A549 (cell line): Measurements from ENCODE around the gene CPSF2.

Experiments
- EP300 ChIP-seq, 2 experiments: fragments of >200 bp; sonication (Bioruptor Twin); formaldehyde crosslinking; IDR thresholded peaks; 2 replicates in 1 of 2; 3 replicates in 1 of 2; pipeline ENCODE4 v1.6.1; 2016 to 2017
- FOSL2 ChIP-seq, 2 experiments: fragments of 450-650 bp in 1 of 2; fragments of >200 bp in 1 of 2; sonication (Bioruptor Twin) in 1 of 2; formaldehyde crosslinking; IDR thresholded peaks; 2 replicates each; pipeline versions ENCODE4 v1.5.0 to v1.6.1; 2016 to 2020; ENCODE audit warnings: mild to moderate bottlenecking in 1 of 2, moderate library complexity in 1 of 2
- HOXA7 ChIP-seq: fragments of 250-450 bp; sonication (Bioruptor Pico); IDR thresholded peaks from 2 replicates; pipeline ENCODE4 v1.5.0; 2020; ENCODE audit warnings: mild to moderate bottlenecking, moderate library complexity
- JUN ChIP-seq, 2 experiments: fragments of >200 bp; sonication (Bioruptor Twin); formaldehyde crosslinking; IDR thresholded peaks; 2 replicates in 1 of 2; 3 replicates in 1 of 2; pipeline ENCODE4 v1.6.1; 2016 to 2017
- KDM5A ChIP-seq: fragments of 200-600 bp; sonication (generic); IDR thresholded peaks from 2 replicates; pipeline ENCODE4 v1.6.1; 2016; ENCODE audit warnings: antibody characterized with exemption, mild to moderate bottlenecking
- NFE2L2 ChIP-seq: fragments of 150-350 bp; conservative IDR thresholded peaks from 2 replicates; pipeline ENCODE4 v1.6.1; 2014; ENCODE audit warnings: low read length
- POLR2A ChIP-seq: IDR thresholded peaks from 2 replicates; pipeline ENCODE4 v1.6.1; 2012; ENCODE audit warnings: mild to moderate bottlenecking, low read length
- POLR2AphosphoS2 ChIP-seq: conservative IDR thresholded peaks from 2 replicates; pipeline ENCODE4 v1.6.1; 2012; ENCODE audit warnings: low read length, improper control_type of control experiment, inconsistent platforms
- RAD21 ChIP-seq, 2 experiments: fragments of >200 bp in 1 of 2; sonication (Bioruptor Twin) in 1 of 2; formaldehyde crosslinking in 1 of 2; IDR thresholded peaks in 1 of 2; conservative IDR thresholded peaks in 1 of 2; 2 replicates in 1 of 2; 3 replicates in 1 of 2; pipeline ENCODE4 v1.6.1; 2012 to 2018; ENCODE audit warnings: inconsistent platforms in 1 of 2
- RFX5 ChIP-seq: fragments of 450-650 bp; IDR thresholded peaks from 2 replicates; pipeline ENCODE4 v1.7.1; 2014; ENCODE audit warnings: antibody characterized with exemption, mild to moderate bottlenecking, moderate library complexity
- RNF2 ChIP-seq: fragments of 200-600 bp; sonication (generic); IDR thresholded peaks from 2 replicates; pipeline ENCODE4 v1.6.1; 2016; ENCODE audit warnings: low read depth, mild to moderate bottlenecking, antibody characterized with exemption, moderate library complexity, borderline replicate concordance
- ZFP36 ChIP-seq: fragments of 450-650 bp; IDR thresholded peaks from 2 replicates; pipeline ENCODE4 v1.6.1; 2014; ENCODE audit warnings: borderline replicate concordance; ENCODE audit not compliant: partially characterized antibody
- TF ChIP-seq, protein P1 (sequence below): fragments of >200 bp; sonication (Bioruptor Twin); formaldehyde crosslinking; IDR thresholded peaks from 3 replicates; pipeline ENCODE4 v1.5.1; 2016
- TF ChIP-seq, protein P2 (sequence below): fragments of 150-350 bp; IDR thresholded peaks from 2 replicates; pipeline ENCODE4 v1.6.1; 2014; ENCODE audit warnings: low read depth, mild to moderate bottlenecking, low read length

DNA sequence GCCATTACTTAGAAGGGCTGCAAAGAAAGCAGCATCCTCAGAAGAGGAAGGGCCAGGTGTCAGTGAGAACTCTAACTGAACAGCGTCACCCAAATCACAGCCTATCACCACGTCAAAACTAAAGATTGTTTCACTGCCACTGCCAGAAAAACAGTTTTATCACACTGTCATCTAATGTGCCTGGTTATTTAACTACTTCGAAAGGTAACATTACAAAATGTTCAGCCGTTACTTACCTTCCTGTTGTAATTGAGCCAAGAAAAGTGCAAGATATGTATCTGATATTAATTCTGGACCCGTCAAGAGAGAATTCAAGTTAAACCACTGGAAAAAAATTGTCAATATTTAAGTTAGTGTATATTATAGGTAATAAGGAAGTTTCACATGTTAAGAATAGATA lies 33.3 kb upstream of the CPSF2 start:
- TF ChIP-seq, protein P1, sequence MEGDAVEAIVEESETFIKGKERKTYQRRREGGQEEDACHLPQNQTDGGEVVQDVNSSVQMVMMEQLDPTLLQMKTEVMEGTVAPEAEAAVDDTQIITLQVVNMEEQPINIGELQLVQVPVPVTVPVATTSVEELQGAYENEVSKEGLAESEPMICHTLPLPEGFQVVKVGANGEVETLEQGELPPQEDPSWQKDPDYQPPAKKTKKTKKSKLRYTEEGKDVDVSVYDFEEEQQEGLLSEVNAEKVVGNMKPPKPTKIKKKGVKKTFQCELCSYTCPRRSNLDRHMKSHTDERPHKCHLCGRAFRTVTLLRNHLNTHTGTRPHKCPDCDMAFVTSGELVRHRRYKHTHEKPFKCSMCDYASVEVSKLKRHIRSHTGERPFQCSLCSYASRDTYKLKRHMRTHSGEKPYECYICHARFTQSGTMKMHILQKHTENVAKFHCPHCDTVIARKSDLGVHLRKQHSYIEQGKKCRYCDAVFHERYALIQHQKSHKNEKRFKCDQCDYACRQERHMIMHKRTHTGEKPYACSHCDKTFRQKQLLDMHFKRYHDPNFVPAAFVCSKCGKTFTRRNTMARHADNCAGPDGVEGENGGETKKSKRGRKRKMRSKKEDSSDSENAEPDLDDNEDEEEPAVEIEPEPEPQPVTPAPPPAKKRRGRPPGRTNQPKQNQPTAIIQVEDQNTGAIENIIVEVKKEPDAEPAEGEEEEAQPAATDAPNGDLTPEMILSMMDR: no peak
- TF ChIP-seq POLR2AphosphoS2 (no peak), EP300 (IDR thresholded peaks at IDR 0.05) (no peak), NFE2L2 (no peak), RAD21 (conservative IDR thresholded peaks at IDR 0.05 in 1 of 2, IDR thresholded peaks at IDR 0.05 in 1 of 2) (no peak), JUN (IDR thresholded peaks at IDR 0.05) (no peak), KDM5A (no peak), FOSL2 (IDR thresholded peaks at IDR 0.05) (no peak), FOSL2 (CRISPR knock-in tag; IDR thresholded peaks at IDR 0.05) (no peak), ZFP36 (no peak), RFX5 (no peak), RNF2 (no peak), HOXA7 (no peak), POLR2A (no peak)
- TF ChIP-seq, protein P2, sequence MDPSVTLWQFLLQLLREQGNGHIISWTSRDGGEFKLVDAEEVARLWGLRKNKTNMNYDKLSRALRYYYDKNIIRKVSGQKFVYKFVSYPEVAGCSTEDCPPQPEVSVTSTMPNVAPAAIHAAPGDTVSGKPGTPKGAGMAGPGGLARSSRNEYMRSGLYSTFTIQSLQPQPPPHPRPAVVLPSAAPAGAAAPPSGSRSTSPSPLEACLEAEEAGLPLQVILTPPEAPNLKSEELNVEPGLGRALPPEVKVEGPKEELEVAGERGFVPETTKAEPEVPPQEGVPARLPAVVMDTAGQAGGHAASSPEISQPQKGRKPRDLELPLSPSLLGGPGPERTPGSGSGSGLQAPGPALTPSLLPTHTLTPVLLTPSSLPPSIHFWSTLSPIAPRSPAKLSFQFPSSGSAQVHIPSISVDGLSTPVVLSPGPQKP: no peak
